Calu3 (cell line): ENCODE results near the gene SLC36A3. TPM values are rescaled to one million over a fixed set of nuclear protein-coding genes. Genes with fewer than 3 reads are reported as not detected.

Experiments used
- BruUV-seq: library from RNA; stranded (reverse); fragments of 400-500 nt; replicated peaks from 2 replicates; lab custom pipeline; 2021; lab: Mats Ljungman, UMichigan
- CTCF ChIA-PET: fragments of 300-600 bp; sonication (Branson Sonifier 250); formaldehyde crosslinking; loops from one replicate; lab custom pipeline; 2022; ENCODE audit warnings: antibody characterized with exemption; lab: Charles Lee
- DNase-seq: peaks from one replicate; pipeline ENCODE4 v3.0.0; 2022
- H3K27ac Mint-ChIP-seq: one replicate; pipeline ENCODE4 v1.8.0; 2022; ENCODE audit warnings: mixed read lengths; ENCODE audit not compliant: unreplicated experiment
- H3K27me3 Mint-ChIP-seq: one replicate; pipeline ENCODE4 v1.8.0; 2022; ENCODE audit warnings: mixed read lengths; ENCODE audit not compliant: unreplicated experiment
- H3K36me3 Mint-ChIP-seq: one replicate; pipeline ENCODE4 v1.8.0; 2022; ENCODE audit warnings: mild to moderate bottlenecking, moderate library complexity, mixed read lengths; ENCODE audit not compliant: insufficient read depth, unreplicated experiment
- H3K4me1 Mint-ChIP-seq: one replicate; pipeline ENCODE4 v1.8.0; 2022; ENCODE audit warnings: mild to moderate bottlenecking, low read depth, mixed read lengths; ENCODE audit not compliant: unreplicated experiment
- H3K4me3 Mint-ChIP-seq: one replicate; pipeline ENCODE4 v1.8.0; 2022; ENCODE audit warnings: mild to moderate bottlenecking, low read depth, moderate library complexity, mixed read lengths; ENCODE audit not compliant: unreplicated experiment
- H3K9me3 Mint-ChIP-seq: one replicate; pipeline ENCODE4 v1.8.0; 2022; ENCODE audit warnings: low read depth, mixed read lengths; ENCODE audit not compliant: unreplicated experiment
- CTCF ChIP-seq: fragments of 200-600 bp; IDR thresholded peaks from one replicate; pipeline ENCODE4 v1.8.0; 2022; ENCODE audit warnings: antibody characterized with exemption; ENCODE audit not compliant: unreplicated experiment
- intact Hi-C: fragments of 100-400 bp; cut with micrococcal nuclease; formaldehyde crosslinking; loops from one replicate; pipeline ENCODE4 v1.10.0; 2022; ENCODE audit not compliant: unreplicated experiment
- total RNA-seq: library from RNA; stranded (reverse); gene quantifications from 2 replicates; pipeline ENCODE4 v1.2.3, GENCODE V29; 2022

Gene SLC36A3
- total RNA-seq, 1 experiment from 2014 or later = not detected

GRCh38 chr5:151271336-151271735 lies 32.2 kb downstream of the SLC36A3 start:
- no peak overlapping the region for H3K27ac Mint-ChIP-seq
- H3K27me3 Mint-ChIP-seq = no peaks in the 10 kb centered on the region
- no peaks in the 10 kb centered on the region for H3K4me1 Mint-ChIP-seq
- CTCF ChIA-PET = no interaction called here
- no peak for DNase-seq
- no peak for TF ChIP-seq CTCF
- BruUV-seq = no TSS peak
- H3K4me3 Mint-ChIP-seq = no peak overlapping the region
- intact Hi-C loops = no loop called here
- H3K9me3 Mint-ChIP-seq = no peaks in the 10 kb centered on the region
- H3K36me3 Mint-ChIP-seq = no peaks in the 10 kb centered on the region

DNA sequence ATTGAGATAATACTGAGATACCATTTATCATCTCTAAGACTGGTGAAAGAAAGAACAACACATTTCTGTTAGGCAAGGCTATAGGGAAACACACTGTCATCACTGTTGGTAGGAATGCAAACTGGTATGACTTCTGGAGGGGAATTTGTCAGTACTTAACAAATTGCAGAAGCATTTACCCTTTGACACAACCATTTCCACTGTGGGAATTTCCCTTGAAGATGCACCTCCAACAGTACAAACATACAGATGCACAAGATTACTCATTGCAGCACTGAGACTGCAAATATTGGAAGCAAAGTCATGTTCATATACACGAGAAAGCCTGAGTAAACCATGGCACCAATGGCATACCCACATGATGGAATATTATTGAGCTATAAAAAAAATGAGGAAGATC lies 33.0 kb downstream of the SLC36A3 start:
- H3K4me1 Mint-ChIP-seq = no peaks in the 10 kb centered on the region
- no peak overlapping the region for H3K27ac Mint-ChIP-seq
- no peak for TF ChIP-seq CTCF
- DNase-seq = no peak
- BruUV-seq = no TSS peak
- no peaks in the 10 kb centered on the region for H3K36me3 Mint-ChIP-seq
- H3K4me3 Mint-ChIP-seq = no peak overlapping the region
- CTCF ChIA-PET = no interaction called here
- no peaks in the 10 kb centered on the region for H3K9me3 Mint-ChIP-seq
- intact Hi-C loops = no loop called here
- H3K27me3 Mint-ChIP-seq = no peaks in the 10 kb centered on the region

DNA sequence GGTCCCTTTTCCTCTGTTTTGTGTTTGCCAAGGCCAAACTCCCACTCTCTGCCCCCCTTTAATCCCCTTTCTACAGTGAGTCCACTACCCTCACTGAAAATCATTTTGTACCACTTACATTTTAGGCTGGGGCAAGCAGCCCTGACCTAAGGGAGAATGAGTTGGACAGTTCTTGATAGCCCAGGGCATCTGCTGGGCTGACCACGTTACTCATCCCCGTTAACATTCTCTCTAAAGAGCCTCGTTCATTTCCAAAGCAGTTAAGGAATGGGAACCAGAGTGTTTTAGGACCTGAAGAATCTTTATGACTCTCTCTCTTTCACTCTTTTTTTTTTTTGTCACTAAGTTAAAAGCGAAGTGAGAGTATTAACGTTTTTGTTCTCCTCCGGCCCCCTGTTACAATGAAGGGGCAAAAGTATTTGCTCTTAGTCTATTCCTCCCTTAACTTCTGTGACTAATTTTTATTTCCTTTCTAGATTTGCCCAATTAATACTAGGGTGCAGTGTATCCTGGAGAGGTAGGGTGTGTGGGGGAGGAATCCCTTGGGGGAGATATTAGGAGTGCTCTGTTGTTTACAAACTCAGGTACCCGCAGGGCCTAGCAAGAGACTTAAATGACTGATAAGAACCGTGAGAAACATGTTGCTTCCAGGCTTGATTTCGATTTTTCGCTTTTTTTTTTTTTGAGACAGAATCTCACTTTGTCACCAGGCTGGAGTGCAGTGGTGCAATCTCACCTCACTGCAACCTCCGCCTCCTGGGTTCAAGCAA lies 35.9 kb downstream of the SLC36A3 start:
- BruUV-seq = no TSS peak
- Mint-ChIP-seq H3K36me3 (no peaks in the 10 kb centered on the region), H3K9me3 (no peaks in the 10 kb centered on the region), H3K27me3 (no peaks in the 10 kb centered on the region), H3K4me3 (no peak overlapping the region), H3K4me1 (peaks cover 10% of the 10 kb centered on the region), H3K27ac (no peak overlapping the region)
- CTCF ChIA-PET = no interaction called here
- intact Hi-C loops = no loop called here
- no peak for TF ChIP-seq CTCF
- DNase-seq = no peak

- DNase-seq = peak; percentile 35
- no peak for TF ChIP-seq CTCF
- Mint-ChIP-seq H3K36me3 (no peaks in the 10 kb centered on the region), H3K4me3 (no peak overlapping the region), H3K27me3 (no peaks in the 10 kb centered on the region), H3K9me3 (no peaks in the 10 kb centered on the region), H3K27ac (no peak overlapping the region), H3K4me1 (peaks cover 10% of the 10 kb centered on the region)
- BruUV-seq = no TSS peak
- CTCF ChIA-PET = interaction anchor here (2.1 kb wide), 1 partner anchor 11 kb away, joined by 7 read pairs; the partner anchor contains the start of gene GM2A
- intact Hi-C loops = no loop called here
Observed at GRCh38 chr5:151264113-151264512, 39.5 kb downstream of the SLC36A3 start.
